ENCODE results near the gene C18orf63. TPM values are rescaled to one million over a fixed set of nuclear protein-coding genes. Genes with fewer than 3 reads are reported as not detected.

C18orf63 gene
- total RNA-seq, 1 experiment from 2014 or later: not detected

DNA sequence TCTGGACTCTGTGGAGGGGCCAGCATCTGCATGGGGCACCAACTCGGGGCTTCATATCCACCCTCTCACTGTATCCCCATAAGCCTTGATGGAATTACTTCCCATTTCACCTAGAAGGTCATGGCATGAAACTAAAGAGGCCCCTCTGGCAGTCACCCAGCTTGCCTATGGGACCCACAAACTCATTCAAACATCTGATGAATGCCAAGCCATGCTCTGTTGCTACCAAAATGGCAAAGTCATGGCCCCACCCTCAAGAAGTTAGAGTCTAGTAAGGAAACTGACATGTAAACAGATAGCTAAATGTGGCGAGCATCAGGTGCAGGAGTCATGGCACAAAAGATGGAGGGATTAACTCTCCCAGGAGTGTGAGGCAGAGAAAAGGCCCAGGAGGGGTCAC is 38.3 kb upstream of the C18orf63 start:
- ChIA-PET RAD21 (ENCODE audit: low non-redundant PET in 1 of 2, low total read pairs in 2 of 2, uncharacterized antibody in 2 of 2, unreplicated experiment in 2 of 2) (no interaction called here), POLR2A (no interaction called here), CTCF (no interaction called here)
- no peaks in the 10 kb centered on the region for H3K27me3 ChIP-seq (ENCODE audit: insufficient read depth, low read length)
- no TSS peak for BruUV-seq (replicated peaks)
- H2AFZ ChIP-seq (ENCODE audit: low read depth, low read length, poor library complexity, severe bottlenecking): no peak overlapping the region
- H3K36me3 ChIP-seq (ENCODE audit: control insufficient read depth in 1 of 2, insufficient read depth in 2 of 2, low read length in 2 of 2): no peaks in the 10 kb centered on the region
- H3K4me3 ChIP-seq (replicated peaks in 1 of 2; ENCODE audit: low read depth in 1 of 2, low read length in 2 of 2): no peak overlapping the region
- H3K27ac ChIP-seq (ENCODE audit: low read depth, low read length): no peak overlapping the region
- intact Hi-C loops (cut with micrococcal nuclease): no loop called here
- H4K20me1 ChIP-seq (ENCODE audit: insufficient read depth): no peaks in the 10 kb centered on the region
- ATAC-seq (no peak), DNase-seq (ENCODE audit: low read depth, low spot score) (no peak)
- no peaks in the 10 kb centered on the region for H3K79me2 ChIP-seq (ENCODE audit: insufficient read depth, low read length)
- peaks cover 2 to 3% of the 10 kb centered on the region in 2 experiments; a peak in 2 of 4 replicates for H3K4me1 ChIP-seq (ENCODE audit: control insufficient read depth in 1 of 2, insufficient read depth in 2 of 2, low read length in 2 of 2)
- H3K9ac ChIP-seq (ENCODE audit: low read length): no peak overlapping the region
- no peak for TF ChIP-seq RAD21 (IDR thresholded peaks at IDR 0.05; ENCODE audit: low read depth)
- TF ChIP-seq, protein P1, sequence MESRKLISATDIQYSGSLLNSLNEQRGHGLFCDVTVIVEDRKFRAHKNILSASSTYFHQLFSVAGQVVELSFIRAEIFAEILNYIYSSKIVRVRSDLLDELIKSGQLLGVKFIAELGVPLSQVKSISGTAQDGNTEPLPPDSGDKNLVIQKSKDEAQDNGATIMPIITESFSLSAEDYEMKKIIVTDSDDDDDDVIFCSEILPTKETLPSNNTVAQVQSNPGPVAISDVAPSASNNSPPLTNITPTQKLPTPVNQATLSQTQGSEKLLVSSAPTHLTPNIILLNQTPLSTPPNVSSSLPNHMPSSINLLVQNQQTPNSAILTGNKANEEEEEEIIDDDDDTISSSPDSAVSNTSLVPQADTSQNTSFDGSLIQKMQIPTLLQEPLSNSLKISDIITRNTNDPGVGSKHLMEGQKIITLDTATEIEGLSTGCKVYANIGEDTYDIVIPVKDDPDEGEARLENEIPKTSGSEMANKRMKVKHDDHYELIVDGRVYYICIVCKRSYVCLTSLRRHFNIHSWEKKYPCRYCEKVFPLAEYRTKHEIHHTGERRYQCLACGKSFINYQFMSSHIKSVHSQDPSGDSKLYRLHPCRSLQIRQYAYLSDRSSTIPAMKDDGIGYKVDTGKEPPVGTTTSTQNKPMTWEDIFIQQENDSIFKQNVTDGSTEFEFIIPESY (IDR thresholded peaks at IDR 0.05; ENCODE audit: extremely low read depth, insufficient replicate concordance, low read length): no peak
- no peak for TF ChIP-seq POLR2AphosphoS5 (IDR thresholded peaks at IDR 0.05; ENCODE audit: low read depth, low read length)
- TF ChIP-seq, protein P2, sequence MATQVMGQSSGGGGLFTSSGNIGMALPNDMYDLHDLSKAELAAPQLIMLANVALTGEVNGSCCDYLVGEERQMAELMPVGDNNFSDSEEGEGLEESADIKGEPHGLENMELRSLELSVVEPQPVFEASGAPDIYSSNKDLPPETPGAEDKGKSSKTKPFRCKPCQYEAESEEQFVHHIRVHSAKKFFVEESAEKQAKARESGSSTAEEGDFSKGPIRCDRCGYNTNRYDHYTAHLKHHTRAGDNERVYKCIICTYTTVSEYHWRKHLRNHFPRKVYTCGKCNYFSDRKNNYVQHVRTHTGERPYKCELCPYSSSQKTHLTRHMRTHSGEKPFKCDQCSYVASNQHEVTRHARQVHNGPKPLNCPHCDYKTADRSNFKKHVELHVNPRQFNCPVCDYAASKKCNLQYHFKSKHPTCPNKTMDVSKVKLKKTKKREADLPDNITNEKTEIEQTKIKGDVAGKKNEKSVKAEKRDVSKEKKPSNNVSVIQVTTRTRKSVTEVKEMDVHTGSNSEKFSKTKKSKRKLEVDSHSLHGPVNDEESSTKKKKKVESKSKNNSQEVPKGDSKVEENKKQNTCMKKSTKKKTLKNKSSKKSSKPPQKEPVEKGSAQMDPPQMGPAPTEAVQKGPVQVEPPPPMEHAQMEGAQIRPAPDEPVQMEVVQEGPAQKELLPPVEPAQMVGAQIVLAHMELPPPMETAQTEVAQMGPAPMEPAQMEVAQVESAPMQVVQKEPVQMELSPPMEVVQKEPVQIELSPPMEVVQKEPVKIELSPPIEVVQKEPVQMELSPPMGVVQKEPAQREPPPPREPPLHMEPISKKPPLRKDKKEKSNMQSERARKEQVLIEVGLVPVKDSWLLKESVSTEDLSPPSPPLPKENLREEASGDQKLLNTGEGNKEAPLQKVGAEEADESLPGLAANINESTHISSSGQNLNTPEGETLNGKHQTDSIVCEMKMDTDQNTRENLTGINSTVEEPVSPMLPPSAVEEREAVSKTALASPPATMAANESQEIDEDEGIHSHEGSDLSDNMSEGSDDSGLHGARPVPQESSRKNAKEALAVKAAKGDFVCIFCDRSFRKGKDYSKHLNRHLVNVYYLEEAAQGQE (IDR thresholded peaks at IDR 0.05; ENCODE audit: low read depth): no peak
- no peak for TF ChIP-seq JUND (IDR thresholded peaks at IDR 0.05)
- TF ChIP-seq EZH2phosphoT487 (IDR thresholded peaks at IDR 0.05; ENCODE audit: borderline replicate concordance): no peak
- no peak for TF ChIP-seq CBX3 (IDR thresholded peaks at IDR 0.05; ENCODE audit: low read depth)
- TF ChIP-seq EZH2 (IDR thresholded peaks at IDR 0.05): no peak
- no peak for TF ChIP-seq ZNF274 (IDR thresholded peaks at IDR 0.05; ENCODE audit: low read depth, low read length)
- TF ChIP-seq EGR1 (IDR thresholded peaks at IDR 0.05; ENCODE audit: low read depth): no peak
- TF ChIP-seq, protein P3, sequence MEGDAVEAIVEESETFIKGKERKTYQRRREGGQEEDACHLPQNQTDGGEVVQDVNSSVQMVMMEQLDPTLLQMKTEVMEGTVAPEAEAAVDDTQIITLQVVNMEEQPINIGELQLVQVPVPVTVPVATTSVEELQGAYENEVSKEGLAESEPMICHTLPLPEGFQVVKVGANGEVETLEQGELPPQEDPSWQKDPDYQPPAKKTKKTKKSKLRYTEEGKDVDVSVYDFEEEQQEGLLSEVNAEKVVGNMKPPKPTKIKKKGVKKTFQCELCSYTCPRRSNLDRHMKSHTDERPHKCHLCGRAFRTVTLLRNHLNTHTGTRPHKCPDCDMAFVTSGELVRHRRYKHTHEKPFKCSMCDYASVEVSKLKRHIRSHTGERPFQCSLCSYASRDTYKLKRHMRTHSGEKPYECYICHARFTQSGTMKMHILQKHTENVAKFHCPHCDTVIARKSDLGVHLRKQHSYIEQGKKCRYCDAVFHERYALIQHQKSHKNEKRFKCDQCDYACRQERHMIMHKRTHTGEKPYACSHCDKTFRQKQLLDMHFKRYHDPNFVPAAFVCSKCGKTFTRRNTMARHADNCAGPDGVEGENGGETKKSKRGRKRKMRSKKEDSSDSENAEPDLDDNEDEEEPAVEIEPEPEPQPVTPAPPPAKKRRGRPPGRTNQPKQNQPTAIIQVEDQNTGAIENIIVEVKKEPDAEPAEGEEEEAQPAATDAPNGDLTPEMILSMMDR (IDR thresholded peaks at IDR 0.05 in 2 of 3, conservative IDR thresholded peaks at IDR 0.05 in 1 of 3; ENCODE audit: borderline replicate concordance in 1 of 3, insufficient read depth in 1 of 3, low read depth in 2 of 3, low read length in 2 of 3): no peak
- TF ChIP-seq POLR2A (IDR thresholded peaks at IDR 0.05; ENCODE audit: borderline replicate concordance, extremely low read depth, insufficient read depth, insufficient read length): no peak
- TF ChIP-seq TCF7L2 (IDR thresholded peaks at IDR 0.05; ENCODE audit: borderline replicate concordance, extremely low read depth, insufficient read depth, insufficient read length): no peak
- no peaks in the 10 kb centered on the region for H3K9me2 ChIP-seq (ENCODE audit: insufficient read depth)
- H3K9me3 ChIP-seq (ENCODE audit: control insufficient read depth in 1 of 2, insufficient read depth in 1 of 2, low read depth in 1 of 2, low read length in 2 of 2): no peaks in the 10 kb centered on the region
- H3K4me2 ChIP-seq (ENCODE audit: low read length): no peak overlapping the region

All from HCT116 (cell line).